ENCODE data around the gene HCK. TPM values are rescaled to one million over a fixed set of nuclear protein-coding genes. Genes with fewer than 3 reads are reported as not detected.

The HCK gene
- polyA plus RNA-seq, 1 experiment, result 0.05 TPM

GRCh38 chr20:32069711-32070110 is 17.7 kb downstream of the HCK start:
- POLR2A ChIA-PET, result no interaction called here
- H3K36me3 ChIP-seq (ENCODE audit: control insufficient read depth, insufficient read depth, low read length), result no peaks in the 10 kb centered on the region
- no peak for TF ChIP-seq CTCF (IDR thresholded peaks at IDR 0.05; ENCODE audit: insufficient read depth, low read depth, low read length)
- CTCF ChIA-PET, result no interaction called here
- no peak for DNase-seq (ENCODE audit: low read depth)
- H3K4me3 ChIP-seq (ENCODE audit: low read depth, low read length), result no peak overlapping the region
- H3K27me3 ChIP-seq (ENCODE audit: control insufficient read depth, insufficient read depth, low read length), result peaks cover 4% of the 10 kb centered on the region; the same call in 1 of the 2 replicates

GRCh38 chr20:32070282-32070681 is 18.2 kb downstream of the HCK start:
- peaks cover 4% of the 10 kb centered on the region; the same call in 1 of the 2 replicates for H3K27me3 ChIP-seq (ENCODE audit: control insufficient read depth, insufficient read depth, low read length)
- TF ChIP-seq CTCF (IDR thresholded peaks at IDR 0.05; ENCODE audit: insufficient read depth, low read depth, low read length), result no peak
- CTCF ChIA-PET, result no interaction called here
- no peaks in the 10 kb centered on the region for H3K36me3 ChIP-seq (ENCODE audit: control insufficient read depth, insufficient read depth, low read length)
- no peak for DNase-seq (ENCODE audit: low read depth)
- no peak overlapping the region for H3K4me3 ChIP-seq (ENCODE audit: low read depth, low read length)
- POLR2A ChIA-PET, result no interaction called here

GRCh38 chr20:32070690-32071213 is 18.7 kb downstream of the HCK start:
- CTCF ChIA-PET, result no interaction called here
- no peak for TF ChIP-seq CTCF (IDR thresholded peaks at IDR 0.05; ENCODE audit: insufficient read depth, low read depth, low read length)
- POLR2A ChIA-PET, result no interaction called here
- H3K4me3 ChIP-seq (ENCODE audit: low read depth, low read length), result no peak overlapping the region
- DNase-seq (ENCODE audit: low read depth), result no peak
- peaks cover 5% of the 10 kb centered on the region; the same call in 1 of the 2 replicates for H3K27me3 ChIP-seq (ENCODE audit: control insufficient read depth, insufficient read depth, low read length)
- H3K36me3 ChIP-seq (ENCODE audit: control insufficient read depth, insufficient read depth, low read length), result no peaks in the 10 kb centered on the region

GRCh38 chr20:32071395-32072167 is 19.5 kb downstream of the HCK start:
- ChIA-PET CTCF (interaction anchor here (1.1 kb wide), 1 partner anchor 40 kb away, joined by 4 read pairs; no protein-coding TSS in a partner anchor), POLR2A (no interaction called here)
- Histone ChIP-seq H3K27me3 (ENCODE audit: control insufficient read depth, insufficient read depth, low read length) (peaks cover 5% of the 10 kb centered on the region; the same call in 1 of the 2 replicates), H3K36me3 (ENCODE audit: control insufficient read depth, insufficient read depth, low read length) (no peaks in the 10 kb centered on the region), H3K4me3 (ENCODE audit: low read depth, low read length) (no peak overlapping the region)
- no peak for DNase-seq (ENCODE audit: low read depth)
- no peak for TF ChIP-seq CTCF (IDR thresholded peaks at IDR 0.05; ENCODE audit: insufficient read depth, low read depth, low read length)

GRCh38 chr20:32072168-32072750 is 20.2 kb downstream of the HCK start:
- Histone ChIP-seq H3K36me3 (ENCODE audit: control insufficient read depth, insufficient read depth, low read length) (no peaks in the 10 kb centered on the region), H3K27me3 (ENCODE audit: control insufficient read depth, insufficient read depth, low read length) (peaks cover 5% of the 10 kb centered on the region; the same call in 1 of the 2 replicates), H3K4me3 (ENCODE audit: low read depth, low read length) (no peak overlapping the region)
- ChIA-PET POLR2A (no interaction called here), CTCF (interaction anchor here (0.6 to 1.3 kb wide), 3 partner anchors 10 to 437 kb away, joined by 3 to 4 read pairs (median 3); no protein-coding TSS in a partner anchor)
- no peak for TF ChIP-seq CTCF (IDR thresholded peaks at IDR 0.05; ENCODE audit: insufficient read depth, low read depth, low read length)
- DNase-seq (ENCODE audit: low read depth), result no peak
